Measurements from ENCODE around the gene MLLT3.
A peak's percentile ranks its signal among the peaks of the same experiment; 100 is the strongest.

MLLT3 gene

GRCh38 chr9:20508242-20508641, 114.1 kb downstream of the MLLT3 start:
- Histone ChIP-seq H3K9me3 (ENCODE audit: control insufficient read depth in 2 of 2, low read length in 2 of 2) (no peaks in the 10 kb centered on the region), H3K27ac (ENCODE audit: low read depth in 2 of 2, low read length in 2 of 2) (no peak overlapping the region), H3K4me1 (ENCODE audit: control insufficient read depth in 2 of 2, insufficient read depth in 2 of 2, low read length in 2 of 2) (peaks cover 11 to 13% of the 10 kb centered on the region in 2 donors), H3K4me3 (ENCODE audit: low read length in 2 of 2) (peak overlapping the region in 1 of 2 donors; percentile 16), H3K27me3 (ENCODE audit: control insufficient read depth in 2 of 2, insufficient read depth in 2 of 2, low read length in 2 of 2) (no peaks in the 10 kb centered on the region), H3K9ac (ENCODE audit: low read depth in 1 of 2, low read length in 2 of 2) (no peak overlapping the region), H3K36me3 (ENCODE audit: control insufficient read depth in 2 of 2, insufficient read depth in 2 of 2, low read length in 2 of 2) (no peaks in the 10 kb centered on the region)

GRCh38 chr9:20507431-20507830, 114.9 kb downstream of the MLLT3 start:
- no peaks in the 10 kb centered on the region for H3K36me3 ChIP-seq (ENCODE audit: control insufficient read depth in 2 of 2, insufficient read depth in 2 of 2, low read length in 2 of 2)
- H3K9ac ChIP-seq (ENCODE audit: low read depth in 1 of 2, low read length in 2 of 2) = no peak overlapping the region
- no peaks in the 10 kb centered on the region for H3K27me3 ChIP-seq (ENCODE audit: control insufficient read depth in 2 of 2, insufficient read depth in 2 of 2, low read length in 2 of 2)
- no peak overlapping the region for H3K27ac ChIP-seq (ENCODE audit: low read depth in 2 of 2, low read length in 2 of 2)
- no peaks in the 10 kb centered on the region for H3K9me3 ChIP-seq (ENCODE audit: control insufficient read depth in 2 of 2, low read length in 2 of 2)
- peaks cover 6 to 10% of the 10 kb centered on the region in 2 donors for H3K4me1 ChIP-seq (ENCODE audit: control insufficient read depth in 2 of 2, insufficient read depth in 2 of 2, low read length in 2 of 2)
- no peak overlapping the region for H3K4me3 ChIP-seq (ENCODE audit: low read length in 2 of 2)

DNA sequence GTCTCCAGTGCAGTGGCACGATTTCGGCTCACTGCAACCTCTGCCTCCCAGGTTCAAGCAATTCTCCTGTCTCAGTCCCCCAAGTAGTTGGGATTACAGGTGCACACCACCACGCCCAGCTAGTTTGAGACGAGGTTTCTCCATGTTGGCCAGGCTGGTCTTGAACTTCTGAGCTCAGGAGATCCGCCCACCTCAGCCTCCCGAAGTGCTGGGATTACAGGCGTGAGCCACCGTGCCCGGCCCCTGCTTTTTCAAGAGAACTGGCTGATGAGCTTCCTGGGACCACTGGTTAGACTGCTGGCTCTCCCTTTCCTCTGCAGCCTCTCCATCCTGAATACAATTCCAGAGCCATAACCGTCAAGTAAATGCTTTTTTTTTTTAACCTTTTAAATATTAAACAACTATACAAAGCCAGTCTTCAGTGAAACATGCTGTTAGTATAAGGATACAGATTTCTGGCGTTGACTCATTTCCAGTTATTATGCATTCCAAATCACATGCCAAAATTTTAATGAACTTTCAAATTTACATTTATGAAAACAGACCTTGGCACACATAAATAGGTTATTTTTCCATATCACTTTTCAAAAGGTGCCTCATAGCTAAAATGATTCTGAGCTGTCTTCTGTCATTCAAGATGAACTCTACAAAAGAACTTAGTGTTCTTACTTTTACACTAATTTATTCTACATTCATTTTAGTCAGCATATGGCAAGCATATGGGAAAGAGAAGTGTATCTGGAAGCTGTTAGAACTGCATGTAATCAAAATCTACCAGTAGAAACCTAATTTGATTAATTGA, 116.0 kb downstream of the MLLT3 start:
- no peak overlapping the region for H3K9ac ChIP-seq (ENCODE audit: low read depth in 1 of 2, low read length in 2 of 2)
- no peak overlapping the region for H3K27ac ChIP-seq (ENCODE audit: low read depth in 2 of 2, low read length in 2 of 2)
- H3K36me3 ChIP-seq (ENCODE audit: control insufficient read depth in 2 of 2, insufficient read depth in 2 of 2, low read length in 2 of 2) = no peaks in the 10 kb centered on the region
- H3K27me3 ChIP-seq (ENCODE audit: control insufficient read depth in 2 of 2, insufficient read depth in 2 of 2, low read length in 2 of 2) = no peaks in the 10 kb centered on the region
- H3K9me3 ChIP-seq (ENCODE audit: control insufficient read depth in 2 of 2, low read length in 2 of 2) = no peaks in the 10 kb centered on the region
- H3K4me3 ChIP-seq (ENCODE audit: low read length in 2 of 2) = no peak overlapping the region
- peaks cover 0 to 4% of the 10 kb centered on the region in 2 donors for H3K4me1 ChIP-seq (ENCODE audit: control insufficient read depth in 2 of 2, insufficient read depth in 2 of 2, low read length in 2 of 2)

- H3K4me1 ChIP-seq (ENCODE audit: control insufficient read depth in 2 of 2, insufficient read depth in 2 of 2, low read length in 2 of 2) = peaks cover 0 to 4% of the 10 kb centered on the region in 2 donors
- H3K9ac ChIP-seq (ENCODE audit: low read depth in 1 of 2, low read length in 2 of 2) = no peak overlapping the region
- no peaks in the 10 kb centered on the region for H3K36me3 ChIP-seq (ENCODE audit: control insufficient read depth in 2 of 2, insufficient read depth in 2 of 2, low read length in 2 of 2)
- H3K4me3 ChIP-seq (ENCODE audit: low read length in 2 of 2) = no peak overlapping the region
- H3K27ac ChIP-seq (ENCODE audit: low read depth in 2 of 2, low read length in 2 of 2) = no peak overlapping the region
- no peaks in the 10 kb centered on the region for H3K27me3 ChIP-seq (ENCODE audit: control insufficient read depth in 2 of 2, insufficient read depth in 2 of 2, low read length in 2 of 2)
- H3K9me3 ChIP-seq (ENCODE audit: control insufficient read depth in 2 of 2, low read length in 2 of 2) = no peaks in the 10 kb centered on the region
Observed at GRCh38 chr9:20505574-20505973, 116.7 kb downstream of the MLLT3 start.

GRCh38 chr9:20504930-20505329, 117.4 kb downstream of the MLLT3 start:
- Histone ChIP-seq H3K27ac (ENCODE audit: low read depth in 2 of 2, low read length in 2 of 2) (no peak overlapping the region), H3K36me3 (ENCODE audit: control insufficient read depth in 2 of 2, insufficient read depth in 2 of 2, low read length in 2 of 2) (no peaks in the 10 kb centered on the region), H3K9me3 (ENCODE audit: control insufficient read depth in 2 of 2, low read length in 2 of 2) (no peaks in the 10 kb centered on the region), H3K4me3 (ENCODE audit: low read length in 2 of 2) (no peak overlapping the region), H3K4me1 (ENCODE audit: control insufficient read depth in 2 of 2, insufficient read depth in 2 of 2, low read length in 2 of 2) (peaks cover 0 to 4% of the 10 kb centered on the region in 2 donors), H3K27me3 (ENCODE audit: control insufficient read depth in 2 of 2, insufficient read depth in 2 of 2, low read length in 2 of 2) (no peaks in the 10 kb centered on the region), H3K9ac (ENCODE audit: low read depth in 1 of 2, low read length in 2 of 2) (no peak overlapping the region)

DNA sequence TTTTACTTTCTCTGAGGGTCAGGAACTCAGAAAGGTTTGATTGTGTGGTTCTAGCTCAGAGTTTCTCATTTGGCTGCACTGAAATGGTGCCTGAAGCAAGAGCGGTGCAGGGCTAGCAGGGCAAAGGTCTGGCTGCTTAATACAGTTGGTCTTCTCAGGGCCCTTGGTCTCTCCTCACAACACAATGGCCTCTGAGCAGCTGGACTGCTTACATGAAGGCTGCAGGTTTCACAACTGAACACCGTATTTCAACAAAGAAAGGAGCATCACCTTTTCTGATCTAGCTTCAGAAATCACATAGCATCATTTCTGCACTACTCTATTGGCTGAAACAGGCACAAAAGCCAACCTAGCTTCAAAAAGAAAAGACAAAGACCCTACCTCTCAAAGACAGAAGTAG, 122.2 kb downstream of the MLLT3 start:
- Histone ChIP-seq H3K4me1 (ENCODE audit: control insufficient read depth in 2 of 2, insufficient read depth in 2 of 2, low read length in 2 of 2) (no peaks in the 10 kb centered on the region), H3K36me3 (ENCODE audit: control insufficient read depth in 2 of 2, insufficient read depth in 2 of 2, low read length in 2 of 2) (no peaks in the 10 kb centered on the region), H3K9me3 (ENCODE audit: control insufficient read depth in 2 of 2, low read length in 2 of 2) (no peaks in the 10 kb centered on the region), H3K27ac (ENCODE audit: low read depth in 2 of 2, low read length in 2 of 2) (no peak overlapping the region), H3K9ac (ENCODE audit: low read depth in 1 of 2, low read length in 2 of 2) (no peak overlapping the region), H3K4me3 (ENCODE audit: low read length in 2 of 2) (no peak overlapping the region), H3K27me3 (ENCODE audit: control insufficient read depth in 2 of 2, insufficient read depth in 2 of 2, low read length in 2 of 2) (no peaks in the 10 kb centered on the region)

DNA sequence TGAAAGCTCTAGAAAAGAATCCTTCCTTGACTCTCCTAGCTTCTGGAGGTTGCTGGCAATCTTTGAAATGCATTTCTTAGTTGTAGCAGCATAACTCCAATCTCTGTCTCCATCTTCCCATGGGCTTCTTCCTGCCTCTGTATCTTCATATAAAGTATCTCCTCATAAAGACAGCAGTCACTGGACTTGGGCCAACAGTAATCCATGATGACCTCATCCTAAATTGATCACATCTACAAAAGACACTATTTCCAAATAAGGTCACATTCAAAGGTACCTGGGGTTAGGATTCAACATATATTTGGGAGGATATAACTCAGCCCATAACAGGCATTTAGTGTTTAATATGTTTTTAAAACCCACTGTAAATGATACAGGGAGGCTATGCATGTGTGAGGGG, 123.3 kb downstream of the MLLT3 start:
- no peaks in the 10 kb centered on the region for H3K4me1 ChIP-seq (ENCODE audit: control insufficient read depth in 2 of 2, insufficient read depth in 2 of 2, low read length in 2 of 2)
- no peak overlapping the region for H3K4me3 ChIP-seq (ENCODE audit: low read length in 2 of 2)
- H3K9ac ChIP-seq (ENCODE audit: low read depth in 1 of 2, low read length in 2 of 2) = no peak overlapping the region
- H3K27me3 ChIP-seq (ENCODE audit: control insufficient read depth in 2 of 2, insufficient read depth in 2 of 2, low read length in 2 of 2) = no peaks in the 10 kb centered on the region
- no peaks in the 10 kb centered on the region for H3K9me3 ChIP-seq (ENCODE audit: control insufficient read depth in 2 of 2, low read length in 2 of 2)
- no peak overlapping the region for H3K27ac ChIP-seq (ENCODE audit: low read depth in 2 of 2, low read length in 2 of 2)
- H3K36me3 ChIP-seq (ENCODE audit: control insufficient read depth in 2 of 2, insufficient read depth in 2 of 2, low read length in 2 of 2) = no peaks in the 10 kb centered on the region

DNA sequence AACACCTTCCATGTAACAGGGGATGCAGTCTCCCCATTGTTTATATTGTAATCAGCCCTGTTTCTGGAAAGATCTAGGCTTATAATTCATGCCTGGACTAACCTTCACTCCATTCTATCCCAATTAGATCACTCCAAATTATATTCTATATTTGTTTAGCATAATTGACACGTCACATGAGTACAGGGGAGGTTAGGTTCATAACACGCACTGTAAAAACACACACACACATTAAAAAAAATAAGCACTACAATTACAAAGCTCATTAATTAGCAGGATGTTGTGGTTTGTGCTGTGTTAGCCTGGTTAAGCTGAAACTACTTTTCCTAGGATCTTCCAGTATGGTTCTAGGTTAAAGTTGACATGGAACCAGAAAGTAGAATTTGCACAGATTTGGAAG, 126.0 kb downstream of the MLLT3 start:
- Histone ChIP-seq H3K27ac (ENCODE audit: low read depth in 2 of 2, low read length in 2 of 2) (no peak overlapping the region), H3K27me3 (ENCODE audit: control insufficient read depth in 2 of 2, insufficient read depth in 2 of 2, low read length in 2 of 2) (no peaks in the 10 kb centered on the region), H3K4me3 (ENCODE audit: low read length in 2 of 2) (no peak overlapping the region), H3K36me3 (ENCODE audit: control insufficient read depth in 2 of 2, insufficient read depth in 2 of 2, low read length in 2 of 2) (no peaks in the 10 kb centered on the region), H3K9ac (ENCODE audit: low read depth in 1 of 2, low read length in 2 of 2) (no peak overlapping the region), H3K4me1 (ENCODE audit: control insufficient read depth in 2 of 2, insufficient read depth in 2 of 2, low read length in 2 of 2) (no peaks in the 10 kb centered on the region), H3K9me3 (ENCODE audit: control insufficient read depth in 2 of 2, low read length in 2 of 2) (no peaks in the 10 kb centered on the region)

- H3K4me3 ChIP-seq (ENCODE audit: low read length in 2 of 2) = no peak overlapping the region
Observed at GRCh38 chr9:20495098-20495497, 127.2 kb downstream of the MLLT3 start.

DNA sequence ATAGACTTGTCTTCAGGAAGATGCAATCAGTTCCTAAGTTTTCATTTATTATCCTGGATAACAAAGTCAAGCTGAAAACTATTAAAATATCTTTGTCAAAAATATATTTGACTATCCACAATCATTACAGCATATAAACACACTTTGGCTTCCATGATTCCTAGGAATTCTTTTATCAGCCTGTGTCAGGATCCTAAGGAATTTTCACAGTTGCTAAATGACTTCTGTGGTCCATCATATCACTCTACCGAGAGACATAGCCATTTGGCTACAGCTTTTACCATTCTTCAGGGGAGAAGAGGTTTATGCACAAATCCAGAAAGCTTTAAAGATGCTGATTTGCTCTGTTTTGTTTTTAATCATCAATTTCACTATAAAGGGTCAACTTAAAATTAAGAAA, 128.3 kb downstream of the MLLT3 start:
- Histone ChIP-seq H3K9ac (ENCODE audit: low read depth in 1 of 2, low read length in 2 of 2) (no peak overlapping the region), H3K36me3 (ENCODE audit: control insufficient read depth in 2 of 2, insufficient read depth in 2 of 2, low read length in 2 of 2) (no peaks in the 10 kb centered on the region), H3K9me3 (ENCODE audit: control insufficient read depth in 2 of 2, low read length in 2 of 2) (no peaks in the 10 kb centered on the region)

More at GRCh38 chr9:20495098-20495497, 127.2 kb downstream of the MLLT3 start:
- H3K27me3 ChIP-seq (ENCODE audit: control insufficient read depth in 2 of 2, insufficient read depth in 2 of 2, low read length in 2 of 2) = no peaks in the 10 kb centered on the region
- H3K9me3 ChIP-seq (ENCODE audit: control insufficient read depth in 2 of 2, low read length in 2 of 2) = no peaks in the 10 kb centered on the region
- H3K9ac ChIP-seq (ENCODE audit: low read depth in 1 of 2, low read length in 2 of 2) = no peak overlapping the region
- no peaks in the 10 kb centered on the region for H3K4me1 ChIP-seq (ENCODE audit: control insufficient read depth in 2 of 2, insufficient read depth in 2 of 2, low read length in 2 of 2)
- no peak overlapping the region for H3K27ac ChIP-seq (ENCODE audit: low read depth in 2 of 2, low read length in 2 of 2)
- H3K36me3 ChIP-seq (ENCODE audit: control insufficient read depth in 2 of 2, insufficient read depth in 2 of 2, low read length in 2 of 2) = no peaks in the 10 kb centered on the region

More for the DNA sequence above, 128.3 kb downstream of the MLLT3 start:
- H3K4me3 ChIP-seq (ENCODE audit: low read length in 2 of 2) = no peak overlapping the region
- H3K4me1 ChIP-seq (ENCODE audit: control insufficient read depth in 2 of 2, insufficient read depth in 2 of 2, low read length in 2 of 2) = no peaks in the 10 kb centered on the region
- no peak overlapping the region for H3K27ac ChIP-seq (ENCODE audit: low read depth in 2 of 2, low read length in 2 of 2)
- no peaks in the 10 kb centered on the region for H3K27me3 ChIP-seq (ENCODE audit: control insufficient read depth in 2 of 2, insufficient read depth in 2 of 2, low read length in 2 of 2)

Measured in mucosa of rectum (tissue), 2 donors.